ENCODE data around the gene TMEM271.

Gene TMEM271

GRCh38 chr4:534101-534575 is 42.0 kb downstream of the TMEM271 start:
- no peak for DNase-seq (ENCODE audit: low spot score)

- DNase-seq (ENCODE audit: low spot score) = no peak
Observed at GRCh38 chr4:533318-534100, 42.6 kb downstream of the TMEM271 start.

DNA sequence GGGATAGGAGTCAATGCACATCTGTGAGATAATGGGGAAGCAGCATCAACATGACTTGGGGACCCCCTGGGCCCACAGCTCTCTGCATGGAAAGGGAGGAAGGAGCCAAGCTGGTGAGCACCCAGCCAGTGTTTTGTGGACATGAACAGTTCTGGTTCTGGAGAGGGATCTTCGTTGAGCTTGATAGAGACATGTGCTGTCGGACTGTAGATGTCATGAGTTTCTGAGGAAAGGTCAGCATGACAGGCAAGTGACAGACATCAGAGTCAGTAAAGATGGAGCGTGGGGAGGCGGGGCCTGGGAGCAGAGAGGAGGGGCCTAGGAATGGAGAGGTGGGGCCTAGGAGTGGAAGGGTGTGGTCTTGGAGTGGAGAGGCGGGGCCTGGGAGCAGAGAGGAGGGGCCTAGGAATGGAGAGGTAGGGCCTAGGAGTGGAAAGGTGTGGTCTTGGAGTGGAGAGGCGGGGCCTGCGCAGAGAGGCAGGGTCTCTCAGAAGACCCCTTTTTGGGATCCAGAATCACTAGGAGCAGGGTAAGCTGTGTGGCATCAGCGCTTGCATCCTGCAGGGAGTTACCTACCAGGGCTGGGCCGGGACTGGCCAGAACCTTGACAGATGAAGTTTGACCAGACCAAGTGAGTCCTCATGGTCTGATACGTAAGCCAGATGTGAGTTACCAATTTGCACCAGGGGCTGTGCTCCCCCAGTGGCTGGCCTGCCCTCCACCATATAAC is 43.3 kb downstream of the TMEM271 start:
- no peak for DNase-seq (ENCODE audit: low spot score)

- no peak for DNase-seq (ENCODE audit: low spot score)
Observed at GRCh38 chr4:531721-532565, 44.2 kb downstream of the TMEM271 start.

DNA sequence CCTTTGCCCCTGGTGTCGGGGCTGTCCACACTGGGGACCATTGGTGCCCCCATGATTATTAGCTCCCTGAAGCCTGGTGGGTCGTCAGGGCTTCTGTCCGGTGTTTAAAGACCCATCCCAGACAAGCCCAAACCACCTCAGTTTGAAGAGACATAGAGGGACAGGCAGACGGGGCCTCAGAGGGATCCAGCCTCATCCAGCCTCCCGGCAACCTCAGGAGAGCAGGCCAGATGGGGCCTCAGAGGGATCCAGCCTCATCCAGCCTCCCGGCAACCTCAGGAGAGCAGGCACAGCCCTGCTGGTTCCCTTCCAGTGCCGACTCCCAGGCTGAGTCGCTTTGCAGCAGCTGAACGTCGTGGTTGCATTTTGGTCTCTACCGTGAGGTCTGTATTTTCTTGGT is 45.0 kb downstream of the TMEM271 start:
- no peak for DNase-seq (ENCODE audit: low spot score)

GRCh38 chr4:530017-530781 is 45.9 kb downstream of the TMEM271 start:
- DNase-seq (ENCODE audit: low spot score) = no peak

DNA sequence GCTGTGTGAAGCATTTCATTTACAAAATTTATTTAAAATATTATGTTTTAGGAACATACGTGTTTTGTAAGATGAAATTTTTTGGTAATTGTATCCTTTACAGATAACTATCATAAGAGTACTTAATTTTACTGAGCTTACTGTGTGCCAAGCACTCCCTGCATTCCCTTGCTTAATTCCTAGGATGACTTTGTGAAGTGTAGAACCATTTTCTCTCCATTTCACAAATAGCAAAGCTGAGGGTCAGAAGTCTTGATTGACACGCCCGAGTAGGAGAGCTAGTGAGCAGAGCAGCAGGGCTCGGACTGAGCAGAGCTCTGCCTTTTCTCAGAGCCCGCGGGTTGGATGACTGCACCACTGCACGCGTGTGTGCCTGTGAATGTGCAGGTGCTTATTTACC is 46.5 kb downstream of the TMEM271 start:
- no peak for DNase-seq (ENCODE audit: low spot score)

DNA sequence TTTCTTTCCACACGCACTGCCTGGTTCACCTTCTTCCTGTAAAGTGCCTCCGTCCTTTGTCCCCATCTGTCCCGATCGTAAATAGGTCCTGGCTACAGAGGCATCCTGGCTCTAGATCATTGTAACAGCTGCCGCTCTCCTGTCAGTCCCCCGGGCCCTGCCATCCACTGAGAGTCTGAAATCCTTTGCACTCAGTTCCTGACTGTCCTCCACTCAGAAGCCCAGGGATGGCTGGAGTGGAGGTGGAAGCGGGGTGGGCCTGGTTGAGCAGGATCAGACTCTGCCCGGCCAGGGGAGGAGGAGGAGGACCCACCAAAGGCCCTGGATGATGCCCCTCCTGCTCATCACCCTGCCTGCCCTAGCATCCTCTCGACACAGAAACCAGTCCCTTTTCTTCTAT is 47.3 kb downstream of the TMEM271 start:
- DNase-seq (ENCODE audit: low spot score) = no peak

GRCh38 chr4:528296-528695 is 47.8 kb downstream of the TMEM271 start:
- DNase-seq (ENCODE audit: low spot score) = no peak

GRCh38 chr4:526971-527460 is 49.1 kb downstream of the TMEM271 start:
- no peak for DNase-seq (ENCODE audit: low spot score)

DNA sequence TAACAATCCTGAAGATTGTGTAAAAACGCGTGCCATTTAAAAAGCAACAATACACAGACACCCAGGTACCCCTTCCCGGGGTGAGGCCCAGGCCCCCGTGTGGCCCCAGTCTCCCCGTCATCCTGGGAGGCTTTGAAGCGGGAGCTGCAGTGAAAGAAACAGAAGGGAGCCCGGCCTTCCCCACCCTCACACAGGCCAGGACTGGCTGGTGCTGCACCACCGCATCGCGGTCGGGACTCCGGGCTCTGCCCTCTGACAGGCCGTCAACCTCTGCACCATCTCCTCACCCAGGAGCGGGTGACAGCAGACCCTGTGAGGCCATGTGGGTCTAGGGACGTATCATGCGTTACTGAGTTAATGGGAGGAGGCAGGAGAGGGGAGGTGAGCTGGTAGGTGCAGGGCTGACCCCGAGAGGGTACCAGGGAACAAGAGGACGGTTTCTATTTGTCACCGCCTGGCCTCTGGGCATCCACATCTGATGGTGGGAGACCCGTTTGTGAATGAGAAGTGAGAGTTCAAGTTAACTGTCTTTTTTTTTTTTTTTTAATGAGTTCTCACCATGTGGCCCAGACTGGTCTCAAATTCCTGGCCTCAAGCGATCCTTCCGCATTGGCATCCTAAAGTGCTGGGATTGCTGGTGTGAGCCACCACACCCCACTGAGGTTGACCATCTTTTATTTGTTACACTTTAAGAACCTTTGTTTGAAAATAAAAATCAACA is 49.7 kb downstream of the TMEM271 start:
- DNase-seq (ENCODE audit: low spot score) = no peak

GRCh38 chr4:525660-526059 is 50.4 kb downstream of the TMEM271 start:
- DNase-seq (ENCODE audit: low spot score) = no peak

DNA sequence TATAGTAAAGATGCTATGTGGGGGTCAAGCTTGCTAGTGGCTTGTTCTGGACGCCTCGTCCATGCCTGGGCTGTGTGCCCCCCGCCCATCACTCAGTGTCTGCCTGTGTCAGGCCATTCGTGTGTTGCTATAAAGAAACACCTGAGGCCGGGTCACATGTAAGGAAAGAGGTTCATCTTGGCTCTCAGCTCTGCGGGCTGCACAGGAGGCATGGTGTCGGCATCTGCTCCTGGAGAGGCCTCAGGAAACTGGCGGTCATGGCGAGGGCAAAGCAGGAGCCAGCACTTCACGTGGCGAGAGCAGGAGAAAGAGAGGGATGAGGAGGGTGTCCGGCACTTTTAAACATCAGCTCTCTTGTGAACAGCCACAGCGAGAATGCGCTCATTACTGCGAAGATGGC is 51.9 kb downstream of the TMEM271 start:
- no peak for DNase-seq (ENCODE audit: low spot score)

Data from D341Med (cell line).